RWPE1 (cell line): Measurements from ENCODE around the gene MTX2.

Source experiments
- CTCF ChIA-PET: fragments of 350-600 bp; sonication (Branson Sonifier 250); formaldehyde crosslinking; extraction: SDS; loops from one replicate; lab custom pipeline; 2021; lab: Yijun Ruan, JAX
- POLR2A ChIA-PET: fragments of 400-600 bp; formaldehyde crosslinking; extraction: SDS; loops from one replicate; lab custom pipeline; 2020; ENCODE audit warnings: antibody characterized with exemption; ENCODE audit not compliant: low non-redundant PET; lab: Yijun Ruan, JAX
- DNase-seq: peaks from one replicate; pipeline ENCODE4 v3.0.0; 2012; ENCODE audit warnings: low spot score
- H3K27ac ChIP-seq: fragments of 450-650 bp; 2 replicates; pipeline ENCODE4 v1.5.1; 2017
- TF ChIP-seq, protein P1 (sequence below): fragments of 450-650 bp; conservative IDR thresholded peaks from 2 replicates; pipeline ENCODE4 v1.5.1; 2017; ENCODE audit warnings: low read depth, mild to moderate bottlenecking

The MTX2 gene

DNA sequence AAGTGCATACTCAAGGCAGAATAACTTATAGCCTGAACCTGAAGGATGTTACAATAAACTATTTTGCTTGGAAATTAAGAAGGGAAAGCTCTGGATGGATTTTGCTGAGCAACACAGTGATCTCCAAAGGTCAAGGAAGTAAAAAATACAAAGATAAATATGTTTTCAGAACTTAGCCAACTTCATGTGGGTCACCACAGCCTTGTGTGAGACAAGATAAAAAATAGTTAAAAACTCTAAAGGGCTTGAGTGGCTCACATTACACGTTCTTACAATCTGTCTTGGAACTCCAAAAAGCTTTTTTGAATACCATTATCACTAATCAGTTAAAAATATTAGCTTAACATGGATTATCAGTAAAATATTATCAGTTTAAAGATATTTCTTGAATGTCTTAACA, 28.9 kb upstream of the MTX2 start:
- no peak for DNase-seq
- CTCF ChIA-PET = interaction anchor here (0.7 kb wide), 1 partner anchor 21 kb away, joined by 3 read pairs; no protein-coding TSS in a partner anchor
- H3K27ac ChIP-seq = no peak overlapping the region
- TF ChIP-seq, protein P1, sequence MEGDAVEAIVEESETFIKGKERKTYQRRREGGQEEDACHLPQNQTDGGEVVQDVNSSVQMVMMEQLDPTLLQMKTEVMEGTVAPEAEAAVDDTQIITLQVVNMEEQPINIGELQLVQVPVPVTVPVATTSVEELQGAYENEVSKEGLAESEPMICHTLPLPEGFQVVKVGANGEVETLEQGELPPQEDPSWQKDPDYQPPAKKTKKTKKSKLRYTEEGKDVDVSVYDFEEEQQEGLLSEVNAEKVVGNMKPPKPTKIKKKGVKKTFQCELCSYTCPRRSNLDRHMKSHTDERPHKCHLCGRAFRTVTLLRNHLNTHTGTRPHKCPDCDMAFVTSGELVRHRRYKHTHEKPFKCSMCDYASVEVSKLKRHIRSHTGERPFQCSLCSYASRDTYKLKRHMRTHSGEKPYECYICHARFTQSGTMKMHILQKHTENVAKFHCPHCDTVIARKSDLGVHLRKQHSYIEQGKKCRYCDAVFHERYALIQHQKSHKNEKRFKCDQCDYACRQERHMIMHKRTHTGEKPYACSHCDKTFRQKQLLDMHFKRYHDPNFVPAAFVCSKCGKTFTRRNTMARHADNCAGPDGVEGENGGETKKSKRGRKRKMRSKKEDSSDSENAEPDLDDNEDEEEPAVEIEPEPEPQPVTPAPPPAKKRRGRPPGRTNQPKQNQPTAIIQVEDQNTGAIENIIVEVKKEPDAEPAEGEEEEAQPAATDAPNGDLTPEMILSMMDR = no peak
- POLR2A ChIA-PET = no interaction called here

DNA sequence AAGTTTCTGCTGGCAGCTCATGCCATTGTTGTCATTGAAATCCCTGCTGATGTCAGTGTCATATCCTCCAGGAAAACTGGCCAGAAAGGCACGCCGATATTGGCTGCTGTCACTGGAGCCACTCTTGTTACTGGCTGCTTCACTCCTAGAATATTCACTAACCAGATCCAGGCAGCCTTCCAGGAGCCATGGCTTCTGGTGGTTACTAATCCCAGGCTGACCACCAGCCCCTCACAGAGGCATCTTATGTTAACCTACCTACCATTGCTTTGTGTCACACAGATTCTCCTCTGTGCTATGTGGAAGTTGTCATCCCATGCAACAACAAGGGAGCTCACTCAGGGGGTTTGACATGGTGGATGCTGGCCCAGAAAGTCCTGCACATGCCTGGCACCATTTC, 27.0 kb upstream of the MTX2 start:
- POLR2A ChIA-PET = no interaction called here
- DNase-seq = no peak

DNA sequence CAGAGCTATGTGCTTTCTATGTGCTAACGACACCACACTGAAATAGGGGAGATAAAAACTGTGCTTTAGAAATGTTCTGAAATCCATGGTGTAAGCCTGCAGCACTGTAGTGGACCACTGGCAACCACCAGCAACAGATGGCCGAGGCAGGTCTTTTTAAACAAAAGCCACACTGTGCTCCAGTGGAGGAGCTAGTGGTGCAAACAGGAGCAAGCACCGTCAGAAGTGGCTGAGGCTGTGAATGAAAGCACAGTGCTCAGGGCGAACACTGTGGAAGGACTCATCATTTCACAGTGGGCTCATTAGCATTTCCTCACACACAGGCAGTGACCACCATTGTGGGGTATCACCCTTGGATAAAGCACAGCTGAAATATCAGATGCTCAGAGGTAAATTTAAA, 22.9 kb upstream of the MTX2 start:
- TF ChIP-seq, protein P1 = no peak
- ChIA-PET CTCF (interaction anchor here (0.6 kb wide), 1 partner anchor 312 kb away, joined by 3 read pairs; no protein-coding TSS in a partner anchor), POLR2A (no interaction called here)
- no peak for DNase-seq
- H3K27ac ChIP-seq = no peak overlapping the region

More for the DNA sequence above, 27.0 kb upstream of the MTX2 start:
- H3K27ac ChIP-seq = no peak overlapping the region
- TF ChIP-seq, protein P1 = no peak
- CTCF ChIA-PET = no interaction called here

DNA sequence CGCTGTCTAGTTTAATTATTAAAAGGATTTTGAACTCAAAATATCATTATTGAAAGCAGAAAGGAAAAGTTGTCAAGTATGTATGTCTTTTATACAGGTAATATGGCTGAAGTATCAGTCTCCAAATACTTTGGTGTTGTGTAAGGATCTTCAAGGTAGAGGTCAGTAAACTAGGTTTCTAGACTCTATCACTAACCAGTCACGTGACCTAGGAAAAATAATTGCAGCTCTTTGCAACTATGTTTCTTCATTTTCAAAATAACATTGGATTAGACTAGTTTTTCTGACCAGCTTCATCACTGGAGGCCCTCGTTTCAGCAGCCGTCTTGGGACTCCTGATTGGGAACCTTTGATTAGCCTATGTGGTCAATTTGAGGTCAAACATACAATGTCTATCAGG, 21.4 kb upstream of the MTX2 start:
- no peak overlapping the region for H3K27ac ChIP-seq
- DNase-seq = no peak
- TF ChIP-seq, protein P1 = no peak
- ChIA-PET CTCF (interaction anchor here (0.5 kb wide), 1 partner anchor 14 kb away, joined by 3 read pairs; no protein-coding TSS in a partner anchor), POLR2A (no interaction called here)

DNA sequence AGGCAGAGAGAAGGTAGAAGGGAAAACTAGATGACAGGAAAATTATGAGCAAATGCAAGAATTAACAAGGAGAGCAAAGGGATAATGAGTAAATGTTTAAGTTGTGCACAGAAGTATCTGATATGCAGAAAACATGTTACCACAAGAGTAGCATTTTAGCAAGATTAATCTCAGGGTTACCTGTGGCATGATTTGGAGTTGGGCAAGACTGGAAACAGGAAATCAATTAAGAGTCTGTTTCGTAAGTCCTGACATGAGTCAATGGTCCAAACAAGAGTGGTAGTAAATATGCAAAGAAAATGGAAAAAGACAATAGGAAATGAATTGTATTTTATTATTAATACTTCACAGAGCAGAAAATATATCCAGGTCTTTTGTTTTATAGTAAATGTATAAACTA, 17.3 kb upstream of the MTX2 start:
- TF ChIP-seq, protein P1 = no peak
- ChIA-PET CTCF (no interaction called here), POLR2A (no interaction called here)
- H3K27ac ChIP-seq = no peak overlapping the region
- peak; percentile 80 for DNase-seq

DNA sequence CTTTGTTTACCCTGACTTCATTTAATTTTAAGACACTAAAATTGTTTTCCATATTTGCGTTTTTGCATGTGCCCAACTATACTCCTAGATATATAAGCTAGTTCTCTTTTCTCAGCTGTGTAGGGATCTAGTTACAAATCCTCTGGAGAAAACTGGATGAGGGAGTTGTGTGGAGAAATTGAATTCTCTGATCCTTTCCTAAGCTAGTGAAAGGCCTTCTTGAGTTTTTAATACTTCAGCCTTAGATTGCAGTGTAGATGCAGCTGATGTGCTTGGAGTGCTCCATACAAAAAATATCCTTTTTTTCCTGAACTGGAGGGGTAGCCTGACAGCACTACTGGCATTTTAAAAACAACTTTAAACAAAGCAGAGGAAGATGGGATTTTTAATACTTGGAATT, 8.6 kb upstream of the MTX2 start:
- CTCF ChIA-PET = interaction anchor here (0.6 to 1.6 kb wide), 2 partner anchors 21 to 391 kb away, joined by 3 to 5 read pairs; no protein-coding TSS in a partner anchor
- POLR2A ChIA-PET = no interaction called here

More for the DNA sequence above, 8.6 kb upstream of the MTX2 start:
- H3K27ac ChIP-seq = no peak overlapping the region
- no peak for DNase-seq
- TF ChIP-seq, protein P1 = no peak
